ENCODE data around the gene PTX3.

Gene PTX3

DNA sequence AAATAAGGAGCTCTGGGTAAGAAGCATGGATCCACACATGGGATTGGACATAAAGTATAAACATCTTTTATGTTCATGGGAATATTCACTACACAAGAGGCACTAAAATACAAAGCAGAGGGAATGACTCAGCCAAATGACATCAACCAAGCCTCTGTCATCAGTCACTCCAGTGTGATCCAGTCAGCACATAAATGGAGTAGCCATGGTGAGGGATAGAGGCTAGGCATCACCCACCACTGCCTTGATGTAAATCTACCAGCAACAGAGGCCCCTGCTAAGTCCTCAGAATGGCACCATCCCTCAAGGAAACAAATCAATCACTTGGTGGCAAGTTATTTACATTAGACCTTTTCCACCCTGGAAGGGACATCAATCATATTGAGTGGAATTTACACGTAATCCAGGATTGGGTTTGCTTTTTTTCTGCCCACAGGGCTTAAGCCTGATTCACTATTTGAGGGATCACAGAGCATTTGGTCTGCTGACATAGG, 39.3 kb downstream of the PTX3 start:
- no peak for DNase-seq (ENCODE audit: low read depth)

DNA sequence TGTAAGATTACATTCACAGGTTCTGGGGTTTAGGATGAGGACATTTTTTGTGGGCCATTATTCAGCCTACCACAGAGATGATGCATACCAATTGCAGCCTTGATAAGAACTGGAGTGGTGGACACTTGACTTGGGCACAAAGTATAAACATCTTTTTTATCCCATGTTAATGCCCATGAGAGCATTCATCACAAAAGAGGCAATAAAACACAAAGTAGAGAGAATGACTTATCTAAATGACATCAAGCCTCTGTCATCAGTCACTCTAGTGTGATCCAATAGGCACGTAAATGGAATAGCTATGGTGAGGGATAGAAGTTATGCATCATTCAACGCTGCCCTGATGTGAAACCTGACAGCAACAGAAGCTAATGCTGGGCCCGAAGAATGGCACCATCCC, 40.8 kb downstream of the PTX3 start:
- DNase-seq (ENCODE audit: low read depth): no peak

GRCh38 chr3:157479464-157480243, 43.0 kb downstream of the PTX3 start:
- DNase-seq (ENCODE audit: low read depth): no peak

DNA sequence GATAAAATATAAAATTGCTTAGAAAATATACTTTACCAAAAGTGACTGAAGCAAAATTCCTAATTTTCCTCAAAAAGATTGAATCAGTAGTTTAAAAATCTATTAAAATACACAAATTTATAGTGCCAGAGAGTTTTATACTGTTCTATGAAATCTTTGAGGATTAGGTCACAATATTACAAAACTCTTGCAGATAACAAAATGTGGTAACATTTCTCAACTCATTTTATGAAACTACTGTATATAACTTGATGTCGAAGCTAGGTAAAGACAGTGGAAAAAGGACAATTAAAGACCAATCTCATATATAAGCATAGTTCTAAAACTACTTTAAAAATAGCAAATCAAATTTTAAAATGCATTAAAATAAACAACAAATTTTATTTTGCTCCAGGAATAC, 50.7 kb downstream of the PTX3 start:
- no peak for DNase-seq (ENCODE audit: low read depth)

GRCh38 chr3:157488144-157488543, 51.5 kb downstream of the PTX3 start:
- DNase-seq (ENCODE audit: low read depth): no peak

DNA sequence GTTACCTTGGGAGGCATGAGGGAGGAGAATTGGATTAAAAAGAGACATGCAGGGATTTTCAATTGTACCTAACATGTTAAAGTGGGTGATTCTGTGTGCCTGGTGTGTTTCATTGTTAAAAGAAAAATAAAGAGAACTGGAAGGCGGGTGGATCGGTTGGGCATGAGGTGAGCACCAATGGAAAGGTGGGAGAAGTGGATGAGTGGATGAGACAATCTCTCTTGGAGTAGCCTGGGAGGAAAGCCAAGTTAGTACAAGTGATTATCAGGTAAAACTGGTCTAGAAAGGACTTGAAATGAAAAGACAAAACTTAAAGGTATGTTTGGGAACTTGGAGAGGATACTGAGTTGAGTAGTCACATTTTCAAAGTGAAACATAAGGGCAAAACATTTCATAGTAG, 54.5 kb downstream of the PTX3 start:
- DNase-seq (ENCODE audit: low read depth): no peak
